ENCODE data around the gene SCUBE3. TPM values are rescaled to one million over a fixed set of nuclear protein-coding genes. Genes with fewer than 3 reads are reported as not detected.

Gene SCUBE3
- total and polyA plus RNA-seq, 2 experiments from 2014 or later, result 0.39 to 1.1 TPM

GRCh38 chr6:35181933-35182612, 31.7 kb upstream of the SCUBE3 start:
- H3K79me2 ChIP-seq (replicated peaks; ENCODE audit: insufficient read depth), result no peaks in the 10 kb centered on the region
- H3K9me3 Mint-ChIP-seq, result no peaks in the 10 kb centered on the region
- no peaks in the 10 kb centered on the region for H3K36me3 ChIP-seq (ENCODE audit: insufficient read depth)
- H4K20me1 ChIP-seq (replicated peaks; ENCODE audit: insufficient read depth), result no peaks in the 10 kb centered on the region; the same call in 1 of the 2 replicates
- DNase-seq (ENCODE audit: low spot score), result peak; percentile 73
- H3K27ac ChIP-seq (ENCODE audit: low read depth), result no peak overlapping the region
- TF ChIP-seq POLR2AphosphoS5 (IDR thresholded peaks at IDR 0.05; ENCODE audit: low read depth), result no peak
- TF ChIP-seq EZH2 (IDR thresholded peaks at IDR 0.05; ENCODE audit: low read depth, unreplicated experiment), result no peak
- TF ChIP-seq REST (IDR thresholded peaks at IDR 0.05; ENCODE audit: unreplicated experiment), result no peak
- TF ChIP-seq ZNF114 (CRISPR knock-in tag; IDR thresholded peaks at IDR 0.05), result no peak
- TF ChIP-seq CTCF (conservative IDR thresholded peaks at IDR 0.05; ENCODE audit: low read depth in 2 of 2), result no peak
- TF ChIP-seq STAT1 (IDR thresholded peaks at IDR 0.05; ENCODE audit: unreplicated experiment), result no peak
- TF ChIP-seq ZNF331 (CRISPR knock-in tag; IDR thresholded peaks at IDR 0.05; ENCODE audit: low read depth), result no peak
- TF ChIP-seq JUNB (IDR thresholded peaks at IDR 0.05; ENCODE audit: unreplicated experiment), result no peak
- TF ChIP-seq CREB1 (CRISPR knock-in tag; IDR thresholded peaks at IDR 0.05; ENCODE audit: low read depth), result no peak
- no peak for TF ChIP-seq ZNF462 (CRISPR knock-in tag; IDR thresholded peaks at IDR 0.05)
- TF ChIP-seq ETS1 (IDR thresholded peaks at IDR 0.05), result no peak
- TF ChIP-seq EZH2phosphoT487 (IDR thresholded peaks at IDR 0.05; ENCODE audit: unreplicated experiment), result no peak
- no peak for TF ChIP-seq NANOG (IDR thresholded peaks at IDR 0.05; ENCODE audit: borderline replicate concordance)
- peaks cover 9% of the 10 kb centered on the region for H3K27me3 Mint-ChIP-seq (ENCODE audit: insufficient read depth, low read depth, poor library complexity)
- H3K27ac Mint-ChIP-seq, result no peak overlapping the region
- no peaks in the 10 kb centered on the region; the same call in 1 of the 2 replicates for H3K4me1 ChIP-seq (ENCODE audit: insufficient read depth)
- H3K27me3 ChIP-seq (ENCODE audit: insufficient read depth), result peaks cover 27% of the 10 kb centered on the region
- peaks cover 8% of the 10 kb centered on the region; the same call in 1 of the 2 replicates for H3F3A ChIP-seq (replicated peaks; ENCODE audit: low read depth)
- peaks cover 15% of the 10 kb centered on the region for H3K4me1 Mint-ChIP-seq
- H2AFZ ChIP-seq, result peak overlapping the region; percentile 96
- H3K4me2 ChIP-seq, result peak overlapping the region; percentile 74
- peak overlapping the region; percentile 47; the same call in 1 of the 2 replicates for H3K4me3 ChIP-seq
- H3K36me3 Mint-ChIP-seq (ENCODE audit: low read depth), result no peaks in the 10 kb centered on the region
- H3K4me3 Mint-ChIP-seq, result no peak overlapping the region
- no peaks in the 10 kb centered on the region for H3K9me2 ChIP-seq (ENCODE audit: insufficient read depth)
- ATAC-seq, result peak; percentile 78

Data from GM23338 (cell line).